Measurements from ENCODE around the gene MYD88. TPM values are rescaled to one million over a fixed set of nuclear protein-coding genes. Genes with fewer than 3 reads are reported as not detected.

Gene MYD88
- total RNA-seq, 2 experiments from 2014 or later = 16.3 to 29.4 TPM

GRCh38 chr3:38119248-38119544, 19.3 kb upstream of the MYD88 start:
- no peak for DNase-seq (ENCODE audit: low spot score)
- H3K9me3 ChIP-seq (ENCODE audit: low read length) = no peaks in the 10 kb centered on the region
- intact Hi-C loops (cut with micrococcal nuclease; ENCODE audit: unreplicated experiment) = loop anchor here (5.0 kb wide), 1 partner anchor 228 kb away; the partner anchor contains the start of gene XYLB
- H3K4me2 ChIP-seq (ENCODE audit: low read length) = no peak overlapping the region
- H3K9me2 ChIP-seq (ENCODE audit: insufficient read depth, low read length) = no peaks in the 10 kb centered on the region
- ChIA-PET POLR2A (interaction anchor here (1.2 kb wide), 1 partner anchor 44 kb away, joined by 3 read pairs; no protein-coding TSS in a partner anchor), CTCF (ENCODE audit: unreplicated experiment) (interaction anchor here (0.6 kb wide), 1 partner anchor 362 kb away, joined by 3 read pairs; no protein-coding TSS in a partner anchor)
- TF ChIP-seq EZH2phosphoT487 (IDR thresholded peaks at IDR 0.05; ENCODE audit: borderline replicate concordance, low read depth, low read length) = no peak
- TF ChIP-seq, protein P1, sequence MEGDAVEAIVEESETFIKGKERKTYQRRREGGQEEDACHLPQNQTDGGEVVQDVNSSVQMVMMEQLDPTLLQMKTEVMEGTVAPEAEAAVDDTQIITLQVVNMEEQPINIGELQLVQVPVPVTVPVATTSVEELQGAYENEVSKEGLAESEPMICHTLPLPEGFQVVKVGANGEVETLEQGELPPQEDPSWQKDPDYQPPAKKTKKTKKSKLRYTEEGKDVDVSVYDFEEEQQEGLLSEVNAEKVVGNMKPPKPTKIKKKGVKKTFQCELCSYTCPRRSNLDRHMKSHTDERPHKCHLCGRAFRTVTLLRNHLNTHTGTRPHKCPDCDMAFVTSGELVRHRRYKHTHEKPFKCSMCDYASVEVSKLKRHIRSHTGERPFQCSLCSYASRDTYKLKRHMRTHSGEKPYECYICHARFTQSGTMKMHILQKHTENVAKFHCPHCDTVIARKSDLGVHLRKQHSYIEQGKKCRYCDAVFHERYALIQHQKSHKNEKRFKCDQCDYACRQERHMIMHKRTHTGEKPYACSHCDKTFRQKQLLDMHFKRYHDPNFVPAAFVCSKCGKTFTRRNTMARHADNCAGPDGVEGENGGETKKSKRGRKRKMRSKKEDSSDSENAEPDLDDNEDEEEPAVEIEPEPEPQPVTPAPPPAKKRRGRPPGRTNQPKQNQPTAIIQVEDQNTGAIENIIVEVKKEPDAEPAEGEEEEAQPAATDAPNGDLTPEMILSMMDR (conservative IDR thresholded peaks at IDR 0.05; ENCODE audit: low read length) = no peak
- H3K27ac ChIP-seq (ENCODE audit: low read depth, low read length, poor library complexity, severe bottlenecking) = no peak overlapping the region
- no peaks in the 10 kb centered on the region; the same call in 1 of the 2 replicates for H4K20me1 ChIP-seq (ENCODE audit: insufficient read depth, low read length)
- no peaks in the 10 kb centered on the region for H3K79me2 ChIP-seq (ENCODE audit: insufficient read depth, low read depth, low read length)
- H3K4me3 ChIP-seq (ENCODE audit: low read depth, low read length, poor library complexity, severe bottlenecking) = no peak overlapping the region
- H3K36me3 ChIP-seq (ENCODE audit: insufficient read depth, low read length) = peaks cover 26% of the 10 kb centered on the region
- H3K4me1 ChIP-seq (ENCODE audit: insufficient read depth, low read length, poor library complexity, severe bottlenecking) = no peaks in the 10 kb centered on the region
- H2AFZ ChIP-seq (ENCODE audit: low read length) = no peak overlapping the region
- no TSS peak for BruUV-seq (replicated peaks)

GRCh38 chr3:38119821-38120692, 18.4 kb upstream of the MYD88 start:
- CTCF ChIA-PET (ENCODE audit: unreplicated experiment) = no interaction called here

More at GRCh38 chr3:38119821-38120692, 18.4 kb upstream of the MYD88 start:
- Histone ChIP-seq H2AFZ (ENCODE audit: low read length) (no peak overlapping the region), H3K79me2 (ENCODE audit: insufficient read depth, low read depth, low read length) (no peaks in the 10 kb centered on the region), H3K36me3 (ENCODE audit: insufficient read depth, low read length) (peaks cover 35% of the 10 kb centered on the region), H3K27ac (ENCODE audit: low read depth, low read length, poor library complexity, severe bottlenecking) (no peak overlapping the region), H3K9me2 (ENCODE audit: insufficient read depth, low read length) (no peaks in the 10 kb centered on the region), H3K4me2 (ENCODE audit: low read length) (no peak overlapping the region), H3K9me3 (ENCODE audit: low read length) (no peaks in the 10 kb centered on the region), H4K20me1 (ENCODE audit: insufficient read depth, low read length) (no peaks in the 10 kb centered on the region; the same call in 1 of the 2 replicates), H3K4me3 (ENCODE audit: low read depth, low read length, poor library complexity, severe bottlenecking) (no peak overlapping the region), H3K4me1 (ENCODE audit: insufficient read depth, low read length, poor library complexity, severe bottlenecking) (no peaks in the 10 kb centered on the region)
- no TSS peak for BruUV-seq (replicated peaks)
- intact Hi-C loops (cut with micrococcal nuclease; ENCODE audit: unreplicated experiment) = loop anchor here (5.0 kb wide), 1 partner anchor 227 kb away; the partner anchor contains the start of gene XYLB
- POLR2A ChIA-PET = interaction anchor here (1.2 kb wide), 1 partner anchor 43 kb away, joined by 3 read pairs; no protein-coding TSS in a partner anchor
- no peak for DNase-seq (ENCODE audit: low spot score)
- TF ChIP-seq, protein P1 (conservative IDR thresholded peaks at IDR 0.05; ENCODE audit: low read length) = no peak
- TF ChIP-seq EZH2phosphoT487 (IDR thresholded peaks at IDR 0.05; ENCODE audit: borderline replicate concordance, low read depth, low read length) = no peak
